ENCODE data around the gene DST.
"Not testable (repeated sequence)": the region's sequence is repeated elsewhere in the genome, so short reads cannot be mapped to it uniquely, and the experiment has no call there.

DST gene

DNA sequence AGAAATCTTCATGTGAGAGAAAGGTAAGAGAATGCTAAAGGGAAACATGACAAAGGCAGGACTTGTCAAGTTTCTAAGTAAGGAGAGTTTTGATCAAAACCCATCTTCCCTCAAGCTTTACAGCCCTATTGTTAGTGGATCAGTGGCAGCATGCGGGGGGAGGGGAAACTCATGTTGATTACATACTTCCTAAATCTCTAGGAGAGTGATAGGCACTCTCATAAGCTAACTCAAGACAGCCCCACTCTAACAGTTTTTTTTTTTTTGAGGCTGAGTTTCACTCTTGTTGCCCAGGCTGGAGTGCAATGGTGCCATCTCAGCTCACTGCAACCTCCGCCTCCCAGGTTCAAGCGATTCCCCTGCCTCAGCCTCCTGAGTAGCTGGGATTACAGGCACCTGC, 18.6 kb upstream of the DST start:
- DNase-seq = not testable (repeated sequence)

DNA sequence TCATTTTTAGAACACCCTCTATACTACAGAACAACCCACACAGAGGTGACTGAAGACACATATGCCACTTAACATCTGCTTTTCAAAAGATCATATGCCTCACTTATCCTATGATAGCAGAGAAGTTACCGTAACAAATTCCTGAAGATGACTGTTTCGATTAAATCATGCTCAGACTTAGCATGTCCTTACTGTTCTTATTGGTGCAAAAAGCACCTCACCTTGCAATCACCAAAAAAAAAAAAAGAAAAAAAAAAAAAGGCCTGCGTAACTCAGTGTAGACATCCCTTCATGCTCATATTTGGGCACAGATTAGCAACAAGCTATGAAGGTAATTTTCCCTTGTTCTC, 17.7 kb upstream of the DST start:
- no peak for DNase-seq

DNA sequence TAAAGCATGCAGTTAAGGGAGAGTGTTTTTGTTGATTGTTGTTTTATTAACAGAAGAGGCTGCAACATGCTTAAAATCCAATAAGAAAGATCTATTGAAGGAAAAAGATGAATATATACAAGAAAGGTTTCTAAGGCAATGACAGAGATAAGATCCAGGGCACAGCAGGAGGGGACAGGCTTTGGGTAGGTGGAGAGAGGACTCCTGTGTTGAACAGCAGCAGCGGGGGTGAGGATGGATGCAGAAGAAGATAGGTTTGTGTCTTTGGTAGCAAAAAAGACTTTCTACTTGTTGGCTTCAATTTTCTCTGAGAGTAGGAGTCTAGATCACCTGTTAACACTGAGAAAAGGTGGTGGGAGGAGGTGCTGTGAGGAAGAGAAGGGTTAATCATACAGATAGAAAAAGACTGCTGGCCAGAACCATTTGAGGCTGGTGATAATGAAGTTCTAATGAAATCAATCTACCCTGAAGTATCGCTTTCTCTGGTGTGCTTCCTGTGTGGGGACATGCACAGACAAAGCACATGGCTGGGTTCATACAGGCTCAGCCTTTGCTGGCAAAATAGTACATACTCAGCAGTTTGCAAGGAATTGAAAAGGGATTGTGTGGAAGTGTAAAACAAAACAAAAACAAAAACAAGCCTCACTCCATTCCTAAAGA, 17.2 kb upstream of the DST start:
- DNase-seq = no peak

DNA sequence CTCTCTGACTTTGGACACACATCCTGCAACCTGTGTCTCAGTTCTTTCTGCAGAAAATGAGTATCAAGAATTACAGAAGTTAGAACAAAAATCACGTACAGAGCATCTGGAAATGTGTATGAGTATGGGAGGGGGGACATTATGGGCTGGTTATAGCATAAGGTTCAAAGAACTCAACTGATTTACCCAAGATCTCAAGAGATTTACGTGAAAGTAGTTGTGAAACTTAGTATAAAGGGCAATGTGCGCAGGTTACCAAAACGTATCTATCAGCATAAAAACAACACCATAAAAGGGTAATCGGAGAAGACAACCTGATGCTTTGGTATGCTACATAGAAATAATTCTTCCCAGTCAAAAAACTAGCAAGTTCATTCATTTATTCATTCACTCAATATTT, 15.6 kb upstream of the DST start:
- no peak for DNase-seq

DNA sequence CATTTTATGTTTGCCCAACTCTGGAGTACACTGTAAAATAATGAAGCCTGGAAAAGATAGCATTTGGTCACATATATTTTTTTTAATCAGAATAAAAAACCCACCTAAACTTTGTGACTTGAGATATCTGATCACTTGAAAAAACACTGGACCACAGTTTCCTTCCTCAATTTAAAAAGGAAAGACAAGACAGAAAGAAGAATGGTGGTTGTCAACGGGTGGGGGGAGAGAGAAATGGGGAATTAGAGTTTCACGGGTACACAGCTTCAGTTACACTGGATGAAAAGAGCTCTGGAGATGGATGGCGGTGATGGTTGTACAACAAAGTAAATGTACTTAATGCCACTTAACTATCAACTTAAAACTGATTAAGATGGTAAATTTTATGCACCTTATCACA, 14.7 kb upstream of the DST start:
- no peak for DNase-seq

DNA sequence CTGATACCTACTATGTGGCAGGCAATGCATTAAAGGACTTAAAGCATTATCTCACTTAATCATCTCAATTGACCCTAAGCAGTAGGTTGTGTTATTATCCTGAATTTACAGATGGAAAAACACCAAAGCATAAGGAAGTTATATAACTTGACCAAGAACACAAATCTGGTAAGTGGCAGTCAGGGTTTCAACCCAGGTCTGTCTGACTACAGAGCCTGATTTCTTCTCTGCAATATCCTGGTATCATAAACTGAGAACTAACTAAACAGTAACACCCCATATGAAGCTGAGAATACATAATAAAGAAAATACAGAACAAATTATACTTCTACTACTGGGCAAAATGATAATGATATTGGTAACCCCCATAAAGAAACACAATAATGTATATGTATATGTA, 13.8 kb upstream of the DST start:
- no peak for DNase-seq

DNA sequence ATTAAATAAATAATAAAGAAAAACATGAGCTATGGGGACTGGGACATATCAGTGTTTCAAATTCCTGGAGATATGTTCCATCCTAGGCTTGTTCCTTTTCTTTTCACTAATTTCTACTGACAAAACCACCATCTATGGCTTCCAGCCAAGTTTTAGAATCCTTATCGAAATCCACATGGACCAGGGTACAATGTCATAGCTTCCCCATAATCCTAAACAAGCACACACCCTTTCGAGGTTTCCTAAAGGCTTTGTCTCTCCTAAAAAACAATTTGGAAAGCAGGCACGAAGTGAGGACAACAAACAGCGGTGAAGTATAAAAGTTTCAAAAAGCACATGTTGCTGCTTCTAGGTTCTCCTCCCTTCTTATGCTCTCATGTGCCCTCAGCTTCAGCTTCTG, 13.3 kb upstream of the DST start:
- no peak for DNase-seq

DNA sequence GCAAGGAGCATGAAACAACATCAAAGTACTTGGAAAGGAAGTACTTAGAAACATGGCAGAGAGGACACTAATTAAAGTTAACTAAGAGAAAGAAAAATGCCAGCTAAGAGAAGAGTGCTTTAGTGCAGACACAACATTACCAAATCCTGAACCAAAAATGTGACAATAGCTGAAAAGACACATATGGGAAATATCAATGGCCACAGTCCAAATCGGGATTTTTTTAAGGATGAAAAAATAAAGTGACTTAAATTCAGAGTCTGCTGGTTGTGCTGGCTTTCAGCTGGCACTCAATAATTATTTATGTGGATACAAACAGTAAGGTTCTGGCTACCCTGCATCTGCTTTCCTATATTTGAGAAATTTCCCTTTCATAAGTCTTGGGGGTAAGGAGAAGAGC, 12.6 kb upstream of the DST start:
- no peak for DNase-seq

DNA sequence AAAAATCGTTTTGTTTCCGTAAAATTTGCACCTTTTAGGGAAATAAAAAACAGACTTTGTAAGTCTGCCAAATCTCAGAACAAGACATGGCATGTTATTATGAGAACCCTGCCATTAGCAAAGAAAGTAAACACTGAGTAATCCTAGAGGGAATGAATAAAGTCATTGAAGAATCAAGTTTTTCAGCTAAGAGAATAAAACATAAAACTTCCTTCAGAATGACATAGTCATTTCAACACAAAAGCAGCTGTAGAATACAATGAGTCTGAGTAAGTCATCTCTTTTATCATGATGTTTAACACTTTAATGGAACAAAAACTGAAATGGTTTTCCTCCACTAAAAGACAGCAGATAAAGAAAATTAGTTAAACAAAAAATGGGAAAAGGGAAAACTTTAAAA, 10.3 kb upstream of the DST start:
- DNase-seq = no peak

DNA sequence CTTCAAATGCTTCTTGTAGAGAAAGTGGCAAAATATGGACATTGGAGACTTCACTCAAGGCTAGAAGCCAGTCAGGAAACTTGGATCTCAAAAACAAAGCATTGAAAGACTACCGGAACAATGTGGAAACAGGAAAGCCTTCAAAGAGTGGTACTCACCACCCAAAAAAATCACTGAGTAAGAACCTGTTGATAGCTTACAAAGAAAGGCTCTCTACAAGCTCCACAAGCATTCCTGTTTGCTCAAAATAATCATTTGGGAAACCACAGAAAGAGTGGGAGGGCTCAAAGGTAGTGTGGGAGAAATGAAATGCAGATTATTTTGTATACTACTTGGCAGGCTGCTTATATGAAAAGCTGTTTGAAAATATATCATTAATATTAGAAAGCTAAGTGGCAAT, 9.5 kb upstream of the DST start:
- no peak for DNase-seq

DNA sequence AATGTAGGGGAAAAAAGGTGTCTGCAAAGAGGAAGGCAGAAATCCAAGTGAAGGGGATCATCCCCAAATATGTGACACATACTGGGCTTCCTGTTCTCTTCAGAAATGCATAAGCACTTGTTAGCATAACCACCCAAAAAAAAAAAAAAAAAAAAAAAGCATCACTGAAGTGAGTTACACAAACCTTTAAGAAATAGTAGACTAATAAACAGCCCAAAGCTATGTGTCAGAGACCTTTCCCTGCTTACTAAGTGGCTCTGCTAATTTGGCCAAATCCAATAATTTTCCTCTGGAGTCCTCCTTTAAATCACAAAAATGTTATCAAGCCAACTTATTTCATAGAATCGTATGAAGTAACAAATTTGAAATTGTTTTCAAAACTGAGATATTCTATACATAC, 7.5 kb upstream of the DST start:
- DNase-seq = no peak

DNA sequence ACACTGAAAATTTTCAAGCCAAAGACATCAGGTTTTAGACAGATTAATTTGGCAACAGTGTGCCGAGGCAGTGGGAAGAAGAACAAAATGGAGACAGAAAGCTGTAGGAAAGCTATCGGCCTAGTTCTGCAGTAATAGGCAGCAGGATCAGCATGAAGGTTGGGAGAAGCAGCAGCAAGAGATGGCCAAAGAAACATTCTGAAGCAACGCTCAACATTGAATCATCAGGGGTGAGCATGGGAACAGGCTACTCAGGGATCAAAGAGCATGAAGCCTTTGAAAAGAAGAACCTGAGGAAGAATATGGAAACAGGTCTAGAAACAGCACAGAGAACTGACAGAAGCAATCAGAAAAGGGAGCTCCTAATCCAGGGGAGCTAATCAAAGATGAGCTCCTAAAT, 7.1 kb upstream of the DST start:
- no peak for DNase-seq

DNA sequence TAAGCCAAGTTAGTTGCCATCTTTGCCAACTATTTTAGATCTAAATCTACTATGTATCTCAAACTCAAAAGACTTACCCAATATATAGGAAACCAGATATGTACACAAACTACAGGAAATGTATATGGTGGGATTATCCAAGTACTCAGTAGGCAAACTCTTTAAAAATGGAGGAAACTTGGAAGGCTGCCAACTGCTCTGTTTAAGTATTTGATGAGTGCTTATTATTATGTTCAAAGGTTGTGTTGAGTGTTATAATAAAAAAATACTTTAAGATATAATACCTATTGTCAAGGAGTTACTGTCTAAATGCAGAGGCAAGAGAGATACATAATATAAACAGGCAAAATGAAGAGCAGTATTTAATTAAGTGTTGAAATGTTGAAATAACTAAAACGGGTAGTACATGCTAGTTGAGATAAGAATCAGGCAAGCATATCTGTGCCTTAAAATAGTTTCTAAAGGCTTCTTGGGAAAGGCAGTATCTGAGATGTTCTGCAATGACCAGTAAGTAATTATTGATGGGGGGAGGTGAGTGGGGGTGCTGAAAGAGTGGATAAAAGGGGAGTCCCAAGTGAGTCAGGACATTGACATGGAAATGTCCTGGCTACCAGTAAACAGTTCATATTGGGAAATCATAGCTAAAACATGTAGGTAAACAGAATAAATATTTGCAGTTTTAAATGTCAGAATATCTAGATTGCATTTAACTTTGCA, 6.5 kb upstream of the DST start:
- DNase-seq = no peak

DNA sequence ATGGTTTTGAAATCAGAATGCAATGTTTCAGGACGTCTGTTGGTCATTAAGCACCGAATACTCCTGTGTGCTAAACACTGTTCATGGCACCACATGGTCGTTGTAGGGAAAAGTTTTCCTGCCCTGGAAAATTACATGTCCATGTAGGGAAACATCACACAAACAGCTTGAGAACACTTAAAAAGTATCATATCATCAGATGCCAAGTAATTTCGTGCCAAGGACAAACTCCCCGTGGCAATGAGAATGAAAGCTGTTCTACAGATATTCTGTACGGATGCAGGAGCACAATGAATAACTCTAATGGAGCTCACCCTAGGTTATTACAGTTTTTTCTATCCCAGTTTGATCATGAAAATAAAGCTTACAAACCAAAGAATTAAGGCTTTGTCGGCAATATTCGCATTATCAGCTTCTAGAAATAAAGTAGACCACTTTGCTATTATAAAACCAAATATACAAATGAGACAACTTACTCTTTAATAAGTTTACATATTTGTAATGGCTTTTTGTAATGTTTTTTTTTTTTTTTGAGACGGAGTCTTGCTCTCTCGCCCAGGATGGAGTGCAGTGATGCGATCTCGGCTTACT, 4.6 kb upstream of the DST start:
- no peak for DNase-seq

DNA sequence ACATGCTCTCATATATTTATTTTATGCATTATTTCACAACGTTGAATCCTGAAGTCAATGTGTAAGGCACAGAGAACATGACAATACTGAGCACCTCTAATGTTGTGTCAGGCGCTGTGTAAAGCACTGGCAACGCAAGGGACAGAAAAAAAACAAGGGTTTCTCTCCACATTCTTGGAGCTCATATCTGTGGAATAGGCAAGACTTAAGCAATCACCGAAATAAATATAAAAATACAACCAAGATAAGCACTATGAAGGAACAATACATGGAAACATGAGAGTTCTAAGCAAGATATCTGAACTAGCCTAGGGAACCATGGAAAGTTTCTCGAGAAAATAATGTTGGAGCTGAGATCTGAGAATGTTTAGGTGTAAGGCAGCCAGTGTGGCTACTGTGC, 1.7 kb upstream of the DST start:
- DNase-seq = no peak

DNA sequence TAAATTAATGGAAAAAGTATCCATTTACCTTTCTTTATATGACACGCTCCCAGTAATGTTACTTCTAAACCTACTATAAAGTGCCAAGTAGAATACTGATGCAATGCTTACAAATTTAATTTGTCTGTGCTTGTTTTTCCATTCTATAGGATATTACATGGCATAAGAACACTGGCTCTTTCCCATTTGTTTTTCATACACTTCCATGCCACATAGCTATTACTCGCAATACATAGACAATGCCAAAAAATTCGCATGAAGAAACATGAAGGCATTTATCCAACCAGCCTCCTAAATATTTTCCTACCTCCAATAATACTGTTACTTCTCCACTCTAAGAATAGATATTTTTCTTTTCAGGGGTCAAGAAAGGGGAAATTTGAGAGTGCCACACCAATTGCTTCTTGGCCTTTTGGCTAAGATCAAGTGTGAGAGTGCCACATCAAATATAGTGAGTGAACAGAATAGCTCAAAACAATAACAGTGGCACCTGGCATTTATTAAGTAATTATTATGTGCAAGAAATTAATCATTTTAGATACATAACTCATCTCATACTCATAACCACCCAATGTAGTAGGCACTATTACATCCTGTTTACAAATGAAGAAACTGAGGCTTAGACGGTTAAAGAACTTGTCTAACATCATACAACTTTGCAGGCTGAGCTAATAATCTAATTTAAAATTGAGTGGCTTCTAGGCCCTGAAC, 845 bp upstream of the DST start:
- DNase-seq = no peak

DNA sequence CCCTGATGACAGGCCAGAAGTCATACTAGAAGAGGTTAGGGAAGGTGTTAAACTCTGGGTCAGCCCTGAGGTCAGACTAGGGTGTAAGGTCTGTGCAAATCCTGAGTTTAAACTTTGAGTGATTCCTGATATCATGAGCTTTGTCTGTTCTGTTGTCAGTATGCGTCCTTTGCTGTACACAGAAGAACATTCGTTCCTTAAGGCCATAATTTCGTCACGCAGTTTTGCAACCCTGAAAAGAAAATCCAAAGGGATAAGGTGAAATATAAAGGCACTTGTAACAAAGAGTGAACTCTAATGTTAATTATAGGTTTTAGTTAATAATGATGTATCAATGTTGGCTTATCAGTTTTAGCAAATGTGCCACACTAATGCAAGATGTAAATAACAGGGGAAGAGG, 2.3 kb downstream of the DST start:
- no peak for DNase-seq

DNA sequence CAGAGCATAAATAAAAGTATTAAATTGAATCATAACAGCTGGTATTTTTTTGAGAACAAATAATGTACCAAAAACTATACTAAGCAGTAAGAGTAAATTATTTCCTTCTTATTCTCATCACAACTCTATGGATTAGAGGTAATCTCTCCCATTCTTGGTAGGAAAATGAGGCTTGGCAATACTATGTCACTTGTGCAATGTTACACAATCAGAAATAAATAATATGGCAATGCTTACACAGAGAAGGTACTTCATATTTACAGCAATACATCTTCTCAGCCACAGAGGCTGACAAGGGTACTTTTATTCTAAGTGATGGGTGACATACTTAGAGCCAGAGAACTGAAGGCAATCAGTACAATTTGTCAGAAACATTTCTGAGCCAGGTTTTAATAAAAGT, 3.9 kb downstream of the DST start:
- no peak for DNase-seq

DNA sequence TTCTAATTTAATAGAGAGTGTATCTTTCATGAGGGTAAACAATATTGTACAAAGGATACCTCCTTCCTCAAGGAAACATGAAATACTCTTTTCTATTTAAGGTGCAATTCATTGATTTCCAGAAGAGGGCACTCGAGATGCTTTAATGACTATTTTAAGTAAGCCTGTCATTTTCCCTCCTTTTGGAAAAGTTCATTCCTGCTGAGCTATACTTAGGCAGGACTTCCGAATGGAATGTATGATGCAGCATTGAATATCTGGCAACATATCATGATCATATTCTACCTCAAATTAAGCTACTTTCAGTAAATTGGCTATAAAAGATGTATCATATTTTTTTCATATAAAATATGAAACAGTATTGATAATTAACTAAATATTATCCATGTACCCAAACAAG, 5.0 kb downstream of the DST start:
- DNase-seq = no peak

DNA sequence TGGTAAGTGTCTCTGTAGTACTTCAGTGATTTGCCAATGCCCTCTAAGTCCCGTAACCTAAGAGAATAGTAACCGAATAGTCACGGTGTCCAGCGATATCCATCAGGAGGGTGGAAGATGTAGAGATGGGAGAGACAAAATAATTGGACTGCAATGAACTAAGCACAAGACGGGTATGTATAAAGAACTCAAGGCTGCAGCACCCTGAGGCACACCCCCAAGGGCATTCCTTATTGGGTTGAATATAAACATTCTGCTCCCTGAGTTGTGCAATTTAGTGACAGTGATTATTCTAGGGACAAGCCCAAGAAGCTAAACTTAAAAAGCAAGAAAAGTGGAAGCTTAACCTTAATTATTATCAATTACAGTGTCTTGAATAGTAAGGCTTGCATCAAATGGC, 14.6 kb downstream of the DST start:
- DNase-seq = no peak

DNA sequence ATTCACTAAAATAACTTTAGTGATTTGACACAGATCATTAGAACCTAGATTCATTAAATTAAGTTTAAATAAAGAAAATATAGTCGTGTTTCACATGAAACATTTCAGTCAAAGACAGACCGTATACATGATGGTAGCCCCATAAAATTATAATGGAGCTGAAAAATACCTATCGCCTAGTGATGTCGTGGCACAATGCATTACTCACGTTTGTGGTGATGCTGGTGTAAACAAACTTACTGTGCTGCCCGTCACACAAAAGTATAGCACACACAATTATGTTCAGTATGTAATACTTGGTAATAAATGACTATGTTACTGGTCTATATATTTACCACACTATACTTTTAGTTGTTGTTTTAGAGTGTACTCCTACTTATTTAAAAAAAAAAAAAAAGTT, 17.3 kb downstream of the DST start:
- DNase-seq = no peak

DNA sequence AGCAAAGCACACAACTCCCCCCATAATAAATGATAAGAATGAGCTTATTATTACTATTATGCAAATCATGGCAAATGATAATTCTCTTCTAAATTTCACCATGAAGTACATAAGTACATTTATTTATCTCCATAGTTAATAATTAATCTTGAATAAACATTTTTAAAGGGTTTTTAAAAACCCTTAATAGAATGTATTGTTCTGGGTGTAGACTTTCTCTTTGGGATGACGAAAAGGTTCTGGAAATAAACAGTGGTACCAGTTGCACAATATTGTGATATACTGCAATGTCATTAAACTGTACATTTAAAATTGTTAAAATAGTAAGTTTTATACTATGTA, 18.0 kb downstream of the DST start:
- no peak for DNase-seq

DNA sequence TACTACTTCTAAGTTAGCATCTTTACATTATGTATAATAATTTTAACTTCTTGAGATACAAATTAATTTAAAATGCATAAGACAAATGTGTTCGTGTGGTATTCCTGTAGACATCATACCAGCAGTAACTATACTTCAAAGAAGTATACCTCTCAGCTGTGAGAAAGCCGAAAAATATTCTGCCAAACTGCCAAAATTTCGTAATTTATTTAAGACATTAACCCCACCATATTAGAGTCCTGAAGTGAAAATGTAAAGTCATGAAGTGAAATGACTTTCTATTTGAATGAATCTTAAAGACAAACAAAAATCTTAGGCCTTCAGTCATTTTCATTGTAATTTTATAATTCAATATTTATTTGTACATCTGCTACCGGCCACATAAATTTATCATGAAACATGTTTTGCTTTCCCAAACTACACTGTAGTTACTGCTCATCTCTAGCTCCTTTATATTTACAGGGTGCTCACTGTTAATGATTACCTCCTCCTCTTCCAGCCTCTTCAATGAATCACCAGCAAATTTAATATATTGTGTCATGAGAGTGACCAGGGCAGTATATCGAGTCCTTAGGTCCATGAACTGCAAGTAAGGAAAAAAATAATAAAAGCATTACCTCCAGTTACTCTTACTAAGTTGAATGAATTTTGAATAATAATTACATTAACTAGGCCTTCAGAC, 18.5 kb downstream of the DST start:
- no peak for DNase-seq
